T-helper 2 cell treated with Interferon-gamma antibody and Interleukin-4, amounts not matched to agents 5 μg/mL and 100 μg/mL, for 36 hours (primary cell): ENCODE measurements around the gene SCYL1.
A peak's percentile ranks its signal among the peaks of the same experiment; 100 is the strongest.

Source experiments
- DNase-seq: peaks from one replicate; pipeline ENCODE4 v3.0.0; 2021; ENCODE audit warnings: low spot score
- H3K27ac Mint-ChIP-seq: one replicate; pipeline ENCODE4 v1.8.0; 2021; ENCODE audit warnings: mild to moderate bottlenecking, mixed read lengths
- H3K27me3 Mint-ChIP-seq: one replicate; pipeline ENCODE4 v1.8.0; 2021; ENCODE audit warnings: low read depth, mixed read lengths
- H3K36me3 Mint-ChIP-seq: one replicate; pipeline ENCODE4 v1.8.0; 2021; ENCODE audit warnings: low read depth, mixed read lengths
- H3K4me1 Mint-ChIP-seq: one replicate; pipeline ENCODE4 v1.8.0; 2021; ENCODE audit warnings: low read depth, mixed read lengths
- H3K4me3 Mint-ChIP-seq: one replicate; pipeline ENCODE4 v1.8.0; 2022; ENCODE audit warnings: mild to moderate bottlenecking, moderate library complexity, mixed read lengths
- H3K9me3 Mint-ChIP-seq: one replicate; pipeline ENCODE4 v1.8.0; 2021; ENCODE audit warnings: mixed read lengths

Gene SCYL1

DNA sequence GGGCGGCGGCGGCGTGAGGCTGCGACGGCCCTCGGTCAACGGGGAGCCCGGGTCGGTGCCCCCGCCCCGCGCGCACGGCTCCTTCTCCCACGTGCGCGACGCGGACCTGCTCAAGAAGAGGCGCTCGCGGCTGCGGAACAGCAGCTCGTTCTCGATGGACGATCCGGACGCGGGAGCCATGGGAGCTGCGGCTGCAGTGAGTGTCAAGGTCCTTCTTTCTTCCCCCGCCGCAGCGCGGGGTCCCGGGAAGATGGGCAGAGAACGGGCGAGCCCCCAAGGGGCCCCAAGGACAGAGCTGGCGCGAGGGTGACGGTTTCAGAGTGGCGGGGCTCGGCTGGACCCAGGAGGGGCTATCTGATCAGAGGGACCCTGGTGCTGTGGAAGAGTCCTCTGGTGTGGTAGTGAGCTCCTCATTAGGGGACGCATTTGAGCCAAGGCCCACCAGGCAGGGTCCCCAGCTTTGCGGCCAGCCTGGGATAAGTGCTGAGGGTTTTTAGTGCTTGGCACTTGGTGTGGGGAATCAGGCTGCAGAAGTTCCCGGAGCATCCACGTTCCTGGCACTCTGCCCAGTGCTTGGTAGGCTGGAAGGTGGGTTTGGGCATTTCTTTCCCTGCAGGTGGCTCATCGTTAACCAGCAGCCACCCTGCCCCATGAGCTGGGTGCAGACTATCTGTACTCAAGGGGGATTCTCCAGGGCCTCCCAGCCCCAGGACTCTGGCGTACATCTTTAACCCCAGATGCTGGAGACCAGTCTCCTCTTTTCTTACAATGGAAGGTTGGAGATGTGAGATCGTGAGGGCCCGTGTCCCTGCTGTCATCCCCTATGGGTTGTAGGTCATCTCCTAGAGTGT, 60.7 kb downstream of the SCYL1 start:
- H3K9me3 Mint-ChIP-seq: no peaks in the 10 kb centered on the region
- no peaks in the 10 kb centered on the region for H3K27me3 Mint-ChIP-seq
- H3K36me3 Mint-ChIP-seq: peaks cover 44% of the 10 kb centered on the region
- H3K4me1 Mint-ChIP-seq: peaks cover 25% of the 10 kb centered on the region
- no peak for DNase-seq
- peak overlapping the region; percentile 47 for H3K27ac Mint-ChIP-seq
- peak overlapping the region; percentile 14 for H3K4me3 Mint-ChIP-seq

- Mint-ChIP-seq H3K4me3 (peak overlapping the region; percentile 14), H3K9me3 (no peaks in the 10 kb centered on the region), H3K36me3 (peaks cover 44% of the 10 kb centered on the region), H3K27me3 (no peaks in the 10 kb centered on the region), H3K4me1 (peaks cover 25% of the 10 kb centered on the region), H3K27ac (peak overlapping the region; percentile 47)
- no peak for DNase-seq
These were observed 61.4 kb downstream of the SCYL1 start for GRCh38 chr11:65586247-65586630.

GRCh38 chr11:65586676-65587075, 61.8 kb downstream of the SCYL1 start:
- no peaks in the 10 kb centered on the region for H3K27me3 Mint-ChIP-seq
- H3K27ac Mint-ChIP-seq: no peak overlapping the region

More at GRCh38 chr11:65586676-65587075, 61.8 kb downstream of the SCYL1 start:
- Mint-ChIP-seq H3K4me3 (no peak overlapping the region), H3K4me1 (peaks cover 25% of the 10 kb centered on the region), H3K36me3 (peaks cover 44% of the 10 kb centered on the region), H3K9me3 (no peaks in the 10 kb centered on the region)
- DNase-seq: no peak
